T-helper 1 cell treated with Interleukin-12 subunit alpha and Interleukin-12 subunit beta and Interleukin-4 antibody, amounts not matched to agents 30 ng/mL and 1 ng/mL, for 36 hours (primary cell): ENCODE data around the gene IFNAR2. TPM values are rescaled to one million over a fixed set of nuclear protein-coding genes. Genes with fewer than 3 reads are reported as not detected.
"Not testable (repeated sequence)": the region's sequence is repeated elsewhere in the genome, so short reads cannot be mapped to it uniquely, and the experiment has no call there.

Experiments used
- intact Hi-C: fragments of 100-400 bp; cut with micrococcal nuclease; formaldehyde crosslinking; loops from one replicate; pipeline ENCODE4 v1.15.1; 2024
- total RNA-seq: library from RNA; stranded (reverse); gene quantifications from 2 replicates; pipeline ENCODE4 v1.2.3, GENCODE V29; 2022

The IFNAR2 gene
- total RNA-seq, 1 donor from 2014 or later = 52.4 TPM

- intact Hi-C loops = no loop called here
Observed at GRCh38 chr21:33212159-33212851, 17.4 kb upstream of the IFNAR2 start.

DNA sequence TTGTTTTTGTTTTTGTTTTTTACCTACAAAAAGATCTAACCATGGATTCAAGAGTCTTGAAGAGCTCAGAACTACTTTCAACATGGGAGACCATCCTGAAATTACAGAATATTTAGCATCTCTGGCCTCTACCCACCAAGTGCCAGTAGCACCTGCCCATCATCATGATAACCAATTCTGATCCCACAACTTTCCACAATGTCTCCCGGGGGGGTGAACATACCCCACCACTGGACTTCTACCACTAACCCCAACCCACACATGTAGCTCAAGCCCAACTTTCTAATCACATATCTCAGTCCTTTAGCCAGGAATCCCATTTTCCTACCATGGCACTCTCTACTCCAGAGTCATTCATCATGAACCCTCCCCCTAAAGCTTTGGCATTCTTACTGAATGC is 15.7 kb upstream of the IFNAR2 start:
- intact Hi-C loops = no loop called here

DNA sequence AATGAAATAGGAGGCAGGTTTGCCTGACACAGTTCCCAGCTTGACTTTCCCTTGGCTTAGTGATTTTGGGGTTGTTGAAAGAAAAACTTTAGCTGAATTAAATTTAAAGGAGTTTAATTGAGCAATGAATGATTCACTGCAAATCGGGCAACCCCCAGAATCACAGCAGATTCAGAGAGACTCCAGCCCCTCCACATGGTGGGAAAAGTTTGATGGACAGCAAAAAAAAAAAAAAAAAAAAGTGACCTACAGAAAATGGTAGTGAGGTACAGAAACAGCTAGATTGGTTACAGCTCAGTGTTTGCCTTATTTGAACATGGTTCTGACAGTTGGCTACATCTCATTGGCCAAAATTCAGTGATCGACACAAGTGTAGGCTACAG is 12.6 kb upstream of the IFNAR2 start:
- intact Hi-C loops = no loop called here

- intact Hi-C loops = no loop called here
Observed at GRCh38 chr21:33219300-33219699, 10.4 kb upstream of the IFNAR2 start.

DNA sequence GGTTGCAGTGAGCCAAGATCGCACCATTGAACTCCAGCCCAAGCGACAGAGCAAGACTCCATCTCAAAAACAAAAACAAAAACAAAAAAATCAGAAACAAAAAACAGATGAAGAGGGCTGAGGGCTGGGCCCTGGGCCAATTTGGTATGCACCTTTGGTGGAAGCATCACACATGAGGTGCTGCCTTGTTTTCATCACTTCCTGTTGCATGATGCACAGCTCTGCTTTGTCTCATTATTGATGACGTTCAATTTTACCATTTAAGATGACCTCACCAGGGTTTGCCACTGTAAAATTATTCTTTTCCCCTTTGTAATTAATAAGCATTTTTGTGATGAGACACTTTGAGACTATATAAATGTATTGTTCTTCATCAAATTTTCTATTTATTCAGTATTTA is 9.8 kb upstream of the IFNAR2 start:
- intact Hi-C loops = no loop called here

DNA sequence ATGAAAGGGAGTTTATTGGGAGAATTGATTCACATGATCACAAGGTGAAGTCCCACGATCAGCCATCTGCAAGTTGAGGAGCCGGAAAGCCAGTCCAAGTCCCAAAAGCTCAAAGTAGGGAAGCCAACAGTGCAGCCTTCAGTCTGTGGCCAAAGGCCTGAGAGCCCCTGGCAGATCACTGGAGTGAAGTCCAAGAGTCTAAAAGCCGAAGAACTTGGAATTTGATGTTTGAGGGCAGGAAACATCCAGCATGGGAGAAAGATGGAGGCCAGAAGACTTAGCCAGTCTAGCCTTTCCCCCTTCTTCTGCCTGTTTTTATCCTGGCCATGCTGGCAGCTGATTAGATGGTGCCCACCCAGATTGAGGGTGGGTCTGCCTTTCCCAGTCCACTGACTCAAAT is 4.4 kb upstream of the IFNAR2 start:
- intact Hi-C loops = not testable (repeated sequence)

DNA sequence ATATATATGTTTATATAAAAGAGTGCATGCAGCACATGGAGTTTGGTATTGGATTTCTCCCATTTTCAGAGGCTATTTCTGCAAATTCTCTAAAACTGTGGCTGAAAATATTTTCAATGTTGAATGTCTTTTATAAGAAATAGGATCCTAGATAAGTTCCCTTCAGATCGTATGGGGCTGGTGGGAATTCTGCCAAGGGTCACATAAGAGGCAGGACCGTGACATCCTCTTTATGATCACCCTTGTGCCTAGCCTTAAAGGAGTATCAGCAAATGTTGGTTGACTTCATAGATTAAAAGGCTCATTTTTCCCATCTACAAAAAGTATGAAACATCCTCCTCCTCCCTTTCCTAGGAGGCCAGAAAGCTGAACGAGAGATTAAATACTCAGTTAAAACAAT is 1.3 kb upstream of the IFNAR2 start:
- intact Hi-C loops = no loop called here

GRCh38 chr21:33229099-33229783 is 497 bp upstream of the IFNAR2 start:
- intact Hi-C loops = loop anchor here (1.0 kb wide), 2 partner anchors 24 to 262 kb away; partner anchors contain the start of gene DNAJC28

DNA sequence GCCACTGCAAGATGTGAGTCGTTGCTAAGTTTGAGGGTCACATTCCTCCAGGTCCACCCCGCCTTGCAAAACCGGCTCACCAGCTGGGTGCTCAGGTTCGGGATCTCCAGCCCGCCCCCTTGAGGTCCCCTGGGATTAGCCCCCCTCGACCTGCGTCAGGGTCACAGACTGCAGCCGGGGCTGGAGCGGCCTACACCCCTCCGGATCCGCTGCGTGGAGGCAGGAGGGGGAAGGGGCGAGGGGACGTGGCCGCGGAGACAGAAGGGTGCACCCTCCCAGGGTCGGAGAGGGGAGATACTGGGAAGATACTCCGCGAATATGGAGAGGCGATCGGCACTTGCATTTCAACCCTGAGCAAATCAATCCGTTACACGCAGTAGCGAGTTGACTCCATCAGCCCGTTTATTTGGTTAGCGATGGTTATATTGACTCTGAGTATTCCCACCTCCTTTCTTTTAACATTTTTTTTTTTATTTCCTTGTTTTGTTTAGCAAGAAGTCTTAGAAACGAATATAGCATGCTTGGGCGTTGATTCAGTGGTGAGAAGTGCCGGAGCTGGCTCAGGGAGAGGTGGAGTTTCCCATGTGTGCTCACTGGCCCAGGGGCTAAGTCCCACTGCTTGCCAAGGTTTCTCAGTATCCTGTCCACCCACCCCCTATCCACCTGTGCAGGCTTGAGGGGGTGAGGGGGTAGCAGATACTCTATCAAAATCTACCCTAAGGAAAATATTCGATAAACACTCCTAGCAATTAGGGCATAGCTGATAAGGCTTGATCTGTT is 997 bp downstream of the IFNAR2 start:
- intact Hi-C loops = loop anchor here (1.0 to 10.0 kb wide), 7 partner anchors 8 to 1498 kb away; partner anchors contain the start of genes DONSON, IFNAR1, IL10RB and SCAF4

DNA sequence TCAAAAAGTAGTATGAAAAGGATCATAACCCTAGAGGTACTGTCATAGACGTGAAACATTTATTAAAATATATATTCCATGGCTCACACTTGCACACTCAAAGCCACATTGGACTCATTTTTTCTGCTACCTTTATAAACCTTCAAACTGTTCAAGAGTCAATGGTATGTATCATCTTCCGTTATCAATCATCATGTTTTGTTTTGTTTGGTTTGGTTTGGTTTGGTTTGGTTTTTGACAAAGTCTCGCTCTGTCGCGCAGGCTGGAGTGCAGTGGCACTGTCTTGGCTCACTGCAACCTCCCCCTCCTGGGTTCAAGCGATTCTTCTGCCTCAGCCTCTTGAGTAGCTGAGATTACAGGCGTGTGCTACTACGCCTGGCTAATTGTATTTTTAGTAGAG is 1.8 kb downstream of the IFNAR2 start:
- intact Hi-C loops = loop anchor here (1.0 to 10.0 kb wide), 6 partner anchors 13 to 1499 kb away; partner anchors contain the start of genes DONSON, IFNAR1, IL10RB and SCAF4

GRCh38 chr21:33232291-33233034 is 2.7 kb downstream of the IFNAR2 start:
- intact Hi-C loops = loop anchor here (2.0 to 10.0 kb wide), 3 partner anchors 310 to 1500 kb away; partner anchors contain the start of genes DONSON, GART, SCAF4 and SON

GRCh38 chr21:33234635-33235520 is 5.1 kb downstream of the IFNAR2 start:
- intact Hi-C loops = loop anchor here (5.0 to 10.0 kb wide), 3 partner anchors 350 to 1503 kb away; partner anchors contain the start of genes DONSON, SCAF4 and SYNJ1

DNA sequence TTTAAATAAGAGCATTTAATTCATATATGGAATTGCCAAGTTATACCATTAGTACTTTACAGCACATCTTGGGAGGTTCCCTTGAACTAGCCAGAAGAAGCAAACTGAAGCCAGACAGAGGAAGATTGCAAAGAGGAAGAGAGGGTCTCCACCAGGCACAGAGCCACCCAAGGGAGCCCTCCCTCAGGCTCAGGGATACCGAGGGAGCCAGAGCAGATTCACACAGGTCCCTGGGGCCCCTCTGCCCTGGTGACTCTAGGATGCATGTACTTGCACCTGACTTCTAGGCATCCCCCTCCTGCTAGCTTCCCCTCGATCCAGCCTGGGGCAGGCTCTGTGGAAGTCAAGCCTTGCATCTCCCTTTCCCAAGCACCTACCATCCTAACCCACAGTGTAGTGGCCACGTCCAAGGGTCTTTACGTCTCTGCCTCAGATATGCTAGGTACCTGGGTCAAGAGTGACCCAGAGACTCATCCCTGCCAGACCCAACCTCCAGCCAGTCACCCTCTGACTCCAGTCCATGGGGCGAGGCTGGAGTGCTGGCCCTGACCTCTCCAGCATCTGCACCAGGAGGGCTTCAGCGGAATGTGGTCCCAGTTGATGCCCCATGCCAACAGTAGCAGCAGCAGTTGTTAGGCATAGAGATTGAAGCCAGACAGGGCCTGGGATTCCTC is 6.4 kb downstream of the IFNAR2 start:
- intact Hi-C loops = loop anchor here (5.0 to 10.0 kb wide), 2 partner anchors 349 to 509 kb away; partner anchors contain the start of genes DONSON and SYNJ1

DNA sequence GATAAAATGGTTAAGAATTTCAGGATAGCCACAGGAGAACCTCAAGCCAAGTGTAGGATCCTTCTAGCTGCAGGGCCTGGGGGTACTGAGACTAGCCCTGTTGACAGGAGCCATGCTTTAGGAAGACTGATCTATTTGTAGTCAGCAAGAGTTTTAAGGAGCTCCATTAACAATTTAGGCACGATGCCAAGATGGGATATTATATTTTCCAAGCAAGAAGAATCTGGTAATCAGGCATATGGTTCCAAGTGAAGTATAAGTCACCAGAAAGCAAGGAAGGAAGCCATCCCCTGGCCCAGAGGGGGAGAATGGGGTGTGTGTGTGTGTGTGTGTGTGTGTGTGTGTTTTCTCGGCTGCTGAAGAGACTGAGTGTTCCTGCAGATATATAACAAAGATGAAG is 7.0 kb downstream of the IFNAR2 start:
- intact Hi-C loops = loop anchor here (5.0 to 10.0 kb wide), 2 partner anchors 348 to 509 kb away; partner anchors contain the start of genes DONSON and SYNJ1

- intact Hi-C loops = loop anchor here (5.0 to 10.0 kb wide), 2 partner anchors 347 to 510 kb away; partner anchors contain the start of genes DONSON and SYNJ1
Observed at GRCh38 chr21:33237486-33237885, 7.7 kb downstream of the IFNAR2 start.

DNA sequence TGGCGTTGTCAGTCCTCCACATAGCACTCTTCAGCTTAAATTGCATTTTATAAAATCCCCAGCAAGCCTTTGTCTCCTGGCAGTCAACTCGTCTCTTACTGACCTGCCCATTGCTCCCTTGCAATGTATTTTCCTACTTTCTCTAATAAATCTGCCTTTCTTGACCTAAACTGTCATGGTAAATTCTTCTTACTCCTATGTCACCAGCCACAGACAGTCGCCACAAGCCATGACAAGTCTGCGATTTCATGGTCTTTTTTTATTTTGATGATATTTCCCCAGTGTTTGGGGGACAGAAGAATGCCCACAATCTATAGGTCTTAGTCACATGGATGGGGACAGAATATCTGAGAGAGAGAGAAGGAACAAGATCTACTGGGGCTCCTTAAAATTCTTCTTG is 8.4 kb downstream of the IFNAR2 start:
- intact Hi-C loops = loop anchor here (1.0 to 10.0 kb wide), 6 partner anchors 8 to 511 kb away; partner anchors contain the start of genes DONSON, IFNAR1, IL10RB and SYNJ1

- intact Hi-C loops = loop anchor here (1.0 to 10.0 kb wide), 6 partner anchors 8 to 511 kb away; partner anchors contain the start of genes DONSON, IFNAR1, IL10RB and SYNJ1
Observed at GRCh38 chr21:33238565-33239255, 9.0 kb downstream of the IFNAR2 start.

GRCh38 chr21:33239559-33240127 is 9.9 kb downstream of the IFNAR2 start:
- intact Hi-C loops = loop anchor here (2.0 to 10.0 kb wide), 4 partner anchors 27 to 512 kb away; partner anchors contain the start of genes DONSON, IFNAR1, IL10RB and SYNJ1
